GM12872 (cell line): Measurements from ENCODE around the gene CCNE1.

Experiments used
- CTCF ChIP-seq: IDR thresholded peaks from 3 replicates; pipeline ENCODE4 v1.5.1; 2011; ENCODE audit warnings: low read depth, mild to moderate bottlenecking, low read length, moderate library complexity; ENCODE audit not compliant: insufficient read depth

The CCNE1 gene

DNA sequence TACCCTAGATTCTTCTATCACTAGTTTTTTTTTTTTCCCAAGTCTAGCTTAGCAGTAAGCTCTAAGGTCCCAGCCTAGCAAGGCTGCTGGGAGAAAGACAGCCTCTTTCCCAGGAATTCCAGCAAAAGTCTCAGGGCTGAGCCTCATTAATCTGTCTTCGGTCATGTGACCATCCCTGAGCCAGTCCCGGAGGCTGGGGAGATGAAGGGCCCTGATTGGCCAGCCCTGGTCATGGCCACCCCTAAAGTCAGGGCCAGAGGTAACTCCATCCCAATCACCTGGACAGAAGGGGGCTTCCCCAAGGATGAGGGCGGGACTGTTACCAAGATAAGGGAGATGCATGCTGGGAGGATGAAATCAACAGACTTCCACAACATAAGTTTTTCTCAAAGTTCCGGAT is 43.3 kb downstream of the CCNE1 start:
- TF ChIP-seq CTCF = no peak

DNA sequence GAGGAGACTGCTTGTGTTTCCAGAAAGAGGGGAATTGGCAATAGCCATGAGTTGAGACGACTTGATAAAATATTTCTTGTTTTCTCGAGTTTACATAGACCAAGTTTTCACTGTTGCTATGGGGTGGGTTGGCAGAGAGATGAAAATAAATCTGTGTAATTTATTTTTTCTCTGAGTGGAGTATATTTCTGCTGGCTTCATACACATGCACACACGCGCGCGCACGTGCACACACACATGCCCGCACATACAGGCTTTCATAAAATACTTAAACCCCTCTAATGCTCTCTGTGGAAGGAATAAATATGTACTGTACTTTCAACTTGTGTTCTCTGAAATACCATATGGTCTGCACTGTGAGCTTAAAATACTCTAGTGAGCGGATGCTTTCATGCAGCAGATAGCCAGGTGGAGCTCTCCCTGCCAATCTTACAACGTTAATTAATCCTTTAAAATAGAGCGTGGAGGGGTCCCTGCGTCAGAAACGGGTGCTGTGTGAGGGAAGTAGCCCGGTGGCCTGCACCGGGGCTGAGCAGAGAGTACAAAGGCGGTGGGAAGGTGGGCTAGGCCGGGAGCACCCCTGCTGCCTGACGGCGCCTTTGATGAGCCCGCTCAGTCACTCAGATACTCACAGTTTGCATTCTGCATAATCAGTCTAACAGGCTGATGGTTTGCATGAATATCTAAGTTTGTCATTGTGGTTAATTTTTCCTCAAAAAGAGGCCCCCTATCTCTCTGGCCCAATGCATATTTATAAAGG is 44.1 kb downstream of the CCNE1 start:
- TF ChIP-seq CTCF = no peak

GRCh38 chr19:29858000-29858596 is 46.3 kb downstream of the CCNE1 start:
- peak; percentile 85 for TF ChIP-seq CTCF

DNA sequence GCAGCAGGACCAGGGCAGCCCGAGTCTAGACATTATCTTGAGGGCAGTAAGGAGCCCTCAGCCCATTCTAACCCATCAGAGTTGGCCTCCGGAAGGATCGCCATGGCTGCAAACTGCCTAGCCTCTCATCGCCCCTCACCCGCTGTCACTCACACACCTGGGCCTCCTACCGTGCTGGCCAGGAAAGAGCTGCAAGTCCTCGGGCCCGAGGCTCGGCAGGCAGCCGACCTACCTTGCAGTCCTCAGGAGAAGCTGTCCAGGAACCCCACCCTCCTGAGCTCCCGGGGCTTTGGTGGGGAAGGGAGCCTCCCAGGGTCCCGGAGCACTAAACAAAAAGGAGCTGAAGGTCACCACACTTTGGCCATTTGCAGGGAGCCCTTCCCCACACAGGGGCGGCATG is 46.8 kb downstream of the CCNE1 start:
- TF ChIP-seq CTCF = no peak

GRCh38 chr19:29860492-29860891 is 48.7 kb downstream of the CCNE1 start:
- TF ChIP-seq CTCF = no peak

GRCh38 chr19:29861574-29861973 is 49.8 kb downstream of the CCNE1 start:
- no peak for TF ChIP-seq CTCF

GRCh38 chr19:29866011-29866410 is 54.2 kb downstream of the CCNE1 start:
- TF ChIP-seq CTCF = no peak
